ENCODE measurements around the gene SH3GLB2.
A peak's percentile ranks its signal among the peaks of the same experiment; 100 is the strongest.
"Not testable (repeated sequence)": the region's sequence is repeated elsewhere in the genome, so short reads cannot be mapped to it uniquely, and the experiment has no call there.

Gene SH3GLB2

DNA sequence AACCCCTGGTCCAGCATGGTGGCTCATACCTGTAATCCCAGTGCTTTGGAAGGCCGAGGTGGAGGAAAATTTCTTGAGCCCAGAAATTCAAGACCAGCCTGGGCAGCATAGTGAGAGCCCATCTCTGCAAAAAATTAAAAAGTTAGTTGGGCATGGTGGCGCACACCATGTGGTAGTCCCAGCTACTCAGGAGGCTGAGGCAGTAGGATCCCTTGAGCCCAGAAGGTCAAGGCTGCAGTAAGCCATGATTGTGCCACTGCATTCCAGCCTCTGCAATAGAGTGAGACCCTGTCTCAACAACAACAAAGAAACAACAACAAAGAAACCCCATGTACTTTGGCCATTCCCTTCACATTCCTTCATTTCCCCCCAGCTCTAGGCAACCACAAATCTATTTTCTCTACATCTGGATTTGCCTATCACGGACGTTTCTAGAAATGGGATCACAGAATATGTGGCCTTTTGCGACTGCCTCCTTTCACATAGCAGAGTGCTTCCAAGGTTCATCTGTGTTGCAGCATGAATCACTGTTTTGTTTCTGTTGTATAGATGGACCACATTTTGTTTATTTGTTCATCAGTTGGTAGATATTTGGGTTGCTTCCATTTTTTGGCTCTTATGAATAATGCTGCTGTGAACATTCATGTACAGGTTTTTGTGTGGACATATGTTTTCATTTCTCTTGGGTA lies 26.2 kb upstream of the SH3GLB2 start:
- DNase-seq (ENCODE audit: low read depth, low spot score) = no peak

DNA sequence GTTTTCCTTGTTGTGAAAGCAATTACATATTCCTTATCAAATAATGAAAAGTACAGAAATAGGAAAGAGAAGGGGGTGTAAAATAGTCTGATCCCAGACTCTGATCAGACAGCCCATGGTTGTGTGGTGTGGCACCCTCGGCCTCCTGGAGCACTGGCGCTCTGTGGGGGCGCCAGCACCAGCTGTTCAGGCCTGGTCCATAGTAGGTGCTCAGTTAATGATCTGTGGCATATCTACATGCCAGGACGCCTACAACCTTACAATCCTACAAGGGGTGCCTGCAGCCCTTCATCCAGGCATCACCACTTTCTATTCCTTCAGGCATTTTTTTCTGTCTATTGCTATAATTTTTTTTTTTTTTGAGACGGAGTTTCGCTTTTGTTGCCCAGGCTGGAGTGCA lies 24.9 kb upstream of the SH3GLB2 start:
- no peak for DNase-seq (ENCODE audit: low read depth, low spot score)

DNA sequence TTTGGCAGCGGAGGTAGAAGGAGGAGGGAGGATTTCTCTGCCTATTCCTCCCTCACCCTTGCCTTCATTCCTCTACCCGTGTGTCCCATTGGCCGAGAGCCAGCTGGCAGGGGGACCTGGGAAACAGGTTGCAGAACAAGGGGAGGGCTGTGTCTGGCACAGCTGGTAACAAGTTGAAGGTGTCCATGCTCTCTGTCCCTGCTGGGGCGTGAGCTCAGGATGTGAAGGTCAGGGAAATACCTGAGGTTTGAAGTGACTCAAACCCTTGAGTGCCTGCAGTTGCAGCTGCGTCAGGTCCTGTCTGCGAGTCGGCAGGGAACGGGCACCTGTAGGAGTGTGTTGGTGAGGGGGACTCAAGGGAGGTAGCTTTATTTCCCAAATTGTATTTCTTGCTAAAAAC lies 24.5 kb upstream of the SH3GLB2 start:
- no peak for DNase-seq (ENCODE audit: low read depth, low spot score)

DNA sequence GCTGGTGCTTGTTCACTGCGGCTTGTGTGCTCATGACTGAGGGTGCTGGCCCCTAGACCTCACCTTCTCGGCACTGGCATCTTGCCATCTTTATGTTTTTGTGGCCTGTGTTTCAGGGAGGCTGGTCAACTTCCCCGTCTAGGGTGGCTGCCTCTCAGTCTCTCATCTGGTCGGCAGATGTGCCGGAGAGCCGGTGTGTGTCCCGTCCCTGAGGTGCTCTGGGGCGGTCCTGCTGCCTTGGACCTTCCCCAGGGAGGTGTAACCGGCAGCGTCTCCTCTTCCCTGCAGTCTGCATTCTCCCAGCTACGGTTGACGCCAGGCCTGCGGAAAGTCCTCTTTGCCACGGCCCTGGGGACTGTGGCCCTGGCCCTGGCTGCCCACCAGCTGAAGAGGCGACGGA lies 13.9 kb upstream of the SH3GLB2 start:
- DNase-seq (ENCODE audit: low read depth, low spot score) = no peak

DNA sequence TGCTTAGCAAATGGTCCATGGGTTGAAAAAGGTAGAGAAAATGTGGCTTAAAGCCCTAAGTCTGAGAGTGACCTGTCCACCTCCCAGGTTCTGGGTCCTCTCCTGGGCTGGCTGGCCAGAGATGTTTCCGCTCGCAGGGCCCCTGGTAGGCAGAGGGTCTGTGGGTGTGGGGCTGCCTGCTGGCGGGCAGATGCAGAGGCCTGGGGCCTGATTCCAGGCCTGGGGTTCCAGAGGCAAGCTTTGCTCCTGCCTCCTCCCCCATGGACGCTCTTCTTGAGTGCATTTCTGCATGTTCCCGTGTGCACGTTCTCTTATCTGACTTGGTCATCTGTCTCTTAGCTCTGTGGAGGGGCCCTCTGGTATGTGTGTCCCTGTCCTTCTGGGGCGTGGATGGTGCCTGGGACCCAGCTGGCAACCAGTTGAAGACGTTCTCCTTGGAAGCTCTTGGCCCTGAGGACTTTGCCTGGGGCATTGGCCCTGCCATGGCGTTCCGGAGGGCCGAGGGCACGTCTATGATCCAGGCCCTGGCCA lies 12.0 kb upstream of the SH3GLB2 start:
- no peak for DNase-seq (ENCODE audit: low read depth, low spot score)

DNA sequence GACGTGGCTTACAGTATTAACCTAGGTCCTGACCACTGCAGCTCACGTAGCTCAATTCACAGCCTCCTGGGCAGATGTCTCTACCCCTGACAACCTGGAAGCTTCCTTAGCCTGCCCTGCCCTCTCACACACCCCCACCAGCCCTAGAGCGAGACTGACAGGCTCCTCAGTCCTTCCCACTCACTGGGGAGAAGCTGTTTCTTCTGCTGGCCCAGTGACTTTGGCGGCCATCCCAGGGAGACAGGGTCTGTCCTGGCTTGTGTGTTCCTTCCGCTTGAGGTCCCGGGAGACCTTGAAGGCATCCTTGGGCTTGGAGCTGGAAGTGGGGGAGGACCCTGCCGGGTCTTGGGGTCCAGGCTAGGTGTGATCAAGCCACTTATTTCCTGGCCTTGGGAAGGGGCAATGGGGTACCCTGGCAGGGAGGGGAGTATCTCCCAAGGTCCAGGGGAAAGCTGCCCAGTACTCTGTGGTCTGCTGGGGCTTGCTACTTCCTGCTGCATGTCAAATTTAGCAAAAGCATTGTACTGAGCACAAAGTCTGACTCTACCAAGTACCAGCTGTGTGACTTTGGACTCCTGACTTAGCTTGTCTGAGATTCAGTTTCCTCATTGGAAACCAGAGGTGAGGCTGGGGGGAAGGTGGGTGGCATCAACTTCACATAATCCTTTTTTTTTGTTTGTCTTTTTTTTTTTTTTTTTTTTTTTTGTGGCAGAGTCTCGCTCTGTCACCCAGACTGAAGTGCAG lies 10.2 kb upstream of the SH3GLB2 start:
- DNase-seq (ENCODE audit: low read depth, low spot score) = no peak

DNA sequence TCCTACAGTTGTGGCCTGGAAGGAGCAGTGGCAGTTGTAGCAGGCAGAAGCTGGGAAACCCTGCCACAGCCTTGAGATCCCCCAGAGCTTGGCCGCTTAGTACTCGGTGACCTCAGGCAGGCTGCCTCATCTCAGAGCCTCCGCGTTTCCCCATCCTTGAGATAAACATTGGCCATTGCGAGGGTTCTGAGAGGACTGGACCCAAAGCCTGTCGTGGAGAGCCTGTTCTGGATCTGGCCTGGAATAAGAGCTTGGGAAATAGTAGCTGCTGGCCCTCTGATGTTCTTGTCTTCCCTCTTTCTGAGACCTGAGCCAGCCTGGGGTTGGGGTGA lies 9.6 kb upstream of the SH3GLB2 start:
- no peak for DNase-seq (ENCODE audit: low read depth, low spot score)

DNA sequence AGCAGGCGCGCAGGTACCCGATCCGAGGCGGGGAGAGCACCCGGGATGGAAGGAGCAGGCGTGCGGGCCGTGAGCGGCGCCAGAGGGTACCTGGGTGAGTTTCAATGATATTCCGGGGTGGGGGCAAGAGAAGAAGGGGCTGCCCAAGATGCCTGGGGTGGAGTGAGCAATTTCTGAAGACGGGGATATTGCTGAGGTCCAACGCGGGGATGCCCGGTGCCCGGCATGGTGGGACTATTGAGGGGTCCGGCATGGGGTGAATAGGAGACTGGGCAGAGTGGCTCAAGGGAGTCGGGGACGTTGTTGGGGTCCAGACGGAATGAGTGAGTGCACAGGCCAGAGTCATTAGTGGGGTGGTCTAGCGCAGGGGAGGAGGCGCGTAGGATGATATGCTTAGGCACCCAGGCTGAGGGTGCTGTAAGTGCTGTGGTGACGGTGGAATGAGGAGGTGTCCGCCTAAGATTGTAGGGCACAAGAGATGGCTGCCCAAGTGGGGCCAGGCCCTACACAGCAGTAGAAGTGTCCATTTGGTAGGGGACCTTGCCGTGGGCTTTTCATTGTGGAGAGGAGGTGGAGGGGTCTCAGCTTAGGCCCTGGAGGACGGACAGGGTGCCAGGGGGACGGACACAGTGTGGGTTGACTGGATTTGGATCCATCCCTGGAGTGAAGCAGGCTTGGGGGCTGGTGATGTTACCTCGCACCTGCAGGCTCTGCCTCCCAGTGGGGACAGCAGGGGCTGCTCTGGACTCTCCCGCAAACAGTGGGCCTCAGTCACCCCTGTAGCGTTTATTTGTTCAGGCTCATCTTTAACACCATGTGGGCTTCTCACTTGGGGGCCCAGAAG lies 9.0 kb upstream of the SH3GLB2 start:
- no peak for DNase-seq (ENCODE audit: low read depth, low spot score)

DNA sequence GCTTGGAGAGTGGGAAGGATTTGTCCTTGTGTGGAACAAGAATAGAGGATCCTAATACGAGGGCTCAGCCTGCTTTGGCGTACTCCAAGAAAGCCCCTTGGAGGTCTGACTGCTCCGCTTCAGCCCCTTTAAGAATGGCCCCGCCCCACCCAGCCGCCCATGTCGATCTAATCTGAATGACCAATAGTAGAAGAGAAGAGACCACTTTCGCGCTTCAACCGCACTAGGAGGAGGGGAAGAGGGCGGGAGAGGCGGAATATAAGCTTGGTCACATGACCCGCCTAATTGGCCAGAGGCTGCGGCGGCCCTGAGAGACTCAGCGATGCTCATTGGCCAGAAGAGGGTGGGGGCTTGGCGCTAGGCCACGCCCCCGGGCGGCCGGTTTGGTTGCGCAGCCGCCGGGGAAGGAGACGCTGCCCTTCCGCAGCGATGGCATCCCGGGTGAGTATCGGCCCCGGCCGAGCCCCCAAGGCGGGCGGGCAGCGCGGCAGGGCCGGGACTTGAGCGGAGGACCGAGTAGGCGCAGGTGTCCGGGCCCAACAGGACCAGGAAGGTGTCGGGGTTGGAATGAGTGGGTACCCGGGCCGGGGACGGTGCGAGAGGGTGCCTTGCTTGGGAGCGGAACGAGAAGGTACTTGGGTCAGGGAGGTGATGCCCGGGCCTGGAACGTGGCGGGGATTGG lies 8.3 kb upstream of the SH3GLB2 start, which contains the start of gene MIGA2:
Gene MIGA2, plus strand, starts transcription at position 386 of the 682 bp plus-strand sequence. CDS start 3,969 bp downstream, outside the sequence.
- DNase-seq (ENCODE audit: low read depth, low spot score) = peak; percentile 100

DNA sequence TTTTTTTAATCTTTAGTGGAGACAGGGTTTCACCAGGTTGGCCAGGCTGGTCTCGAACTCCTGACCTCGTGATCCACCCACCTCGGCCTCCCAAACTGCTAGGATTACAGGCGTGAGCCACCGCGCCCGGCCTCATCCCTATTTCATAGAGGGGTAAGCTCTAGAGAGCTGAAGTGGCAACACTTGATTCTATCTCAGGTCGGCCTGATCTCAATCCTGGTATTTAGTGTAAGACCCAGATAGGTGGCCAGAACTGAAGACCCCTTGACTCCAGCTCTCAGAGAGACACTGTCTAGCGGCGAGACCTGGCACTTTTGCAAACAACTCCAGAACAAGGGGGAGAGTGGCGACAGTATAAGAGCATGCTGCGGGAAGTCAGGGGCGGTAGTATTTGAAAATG lies 7.7 kb upstream of the SH3GLB2 start:
- not testable (repeated sequence) for DNase-seq (ENCODE audit: low read depth, low spot score)

DNA sequence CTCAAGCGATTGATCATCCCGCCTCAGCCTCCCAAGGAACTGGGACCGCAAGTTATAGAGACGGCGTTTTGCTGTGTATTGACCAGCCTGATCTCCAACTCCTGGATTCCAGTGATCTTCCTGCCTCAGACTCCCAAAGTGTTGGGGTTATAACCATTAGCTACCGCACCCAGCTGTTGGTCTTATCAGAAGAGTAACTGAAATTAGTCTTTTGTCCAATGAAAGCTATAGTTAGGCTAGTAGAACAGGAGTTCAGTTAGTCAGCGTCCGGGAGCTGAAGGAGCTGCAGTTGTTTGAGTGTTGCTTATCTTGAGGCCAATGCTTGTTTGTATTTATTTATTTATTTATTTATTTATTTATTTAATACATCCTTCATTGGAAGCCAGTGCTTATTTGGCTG lies 5.1 kb upstream of the SH3GLB2 start:
- no peak for DNase-seq (ENCODE audit: low read depth, low spot score)

DNA sequence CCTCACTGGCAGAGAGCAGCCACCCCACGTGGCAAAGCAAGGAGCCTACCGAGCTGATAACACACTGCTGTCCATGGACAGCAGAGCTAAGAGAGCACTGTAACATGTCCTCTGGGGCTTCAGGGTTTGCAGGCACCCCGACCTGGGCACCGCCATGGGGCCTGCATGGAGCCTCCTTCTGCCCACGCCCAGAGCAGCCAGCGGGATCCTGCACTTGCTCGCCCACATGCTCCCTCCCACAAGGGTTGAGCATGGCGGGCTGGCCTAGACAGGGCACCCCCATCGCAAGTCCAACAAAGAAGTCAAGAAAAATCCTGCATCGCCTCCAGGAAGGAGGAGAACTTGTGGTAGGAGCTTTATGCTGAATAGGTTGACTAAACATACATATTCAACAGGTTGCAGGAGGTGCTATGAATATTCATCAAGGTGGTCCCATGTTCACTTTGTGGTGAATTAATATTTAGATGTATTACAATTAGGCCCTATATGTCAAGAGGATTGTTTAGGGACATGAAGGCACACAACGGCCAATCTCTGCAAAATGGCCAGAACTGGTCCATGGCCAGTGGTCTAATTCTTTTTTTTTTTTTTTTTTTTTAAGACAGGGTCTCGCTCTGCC lies 4.5 kb upstream of the SH3GLB2 start:
- DNase-seq (ENCODE audit: low read depth, low spot score) = no peak

DNA sequence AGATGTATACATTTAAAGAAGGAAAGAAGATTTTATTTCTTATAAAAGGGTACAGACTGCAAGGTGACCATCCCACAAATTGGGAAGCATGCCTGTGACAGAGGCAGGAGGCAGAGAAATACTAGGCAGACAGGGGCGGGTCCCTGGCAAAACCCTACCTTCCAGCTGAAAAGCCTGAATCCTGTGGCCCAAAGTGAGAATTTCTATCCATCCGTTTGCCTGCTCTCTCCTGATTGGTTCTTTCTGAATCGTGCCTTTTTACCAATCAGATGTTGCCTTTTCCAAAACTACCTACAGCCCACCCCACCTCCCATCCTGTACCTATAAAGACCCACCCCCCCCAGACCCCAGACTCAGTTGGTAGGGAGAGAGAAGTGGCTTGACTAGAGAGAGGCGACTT lies 3.4 kb upstream of the SH3GLB2 start:
- no peak for DNase-seq (ENCODE audit: low read depth, low spot score)

DNA sequence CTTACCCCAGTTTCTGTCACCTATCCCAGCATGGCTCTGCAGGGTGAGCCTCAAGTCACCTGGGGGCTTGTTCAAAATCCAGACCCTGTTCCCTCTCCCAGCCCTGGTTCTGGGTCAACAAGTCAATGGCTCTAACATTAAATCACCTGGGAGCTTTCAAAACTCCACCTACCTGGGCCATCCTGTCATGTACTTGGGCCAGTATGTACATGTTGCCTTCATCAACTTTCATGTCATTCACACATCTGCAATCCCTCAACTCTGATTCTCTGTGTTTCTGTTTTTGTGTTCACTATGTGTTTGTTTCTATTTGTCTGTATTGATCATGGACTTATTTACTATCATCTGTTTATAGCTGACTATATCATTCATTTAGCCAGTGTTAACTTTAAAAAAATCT lies 2.1 kb upstream of the SH3GLB2 start:
- no peak for DNase-seq (ENCODE audit: low read depth, low spot score)

DNA sequence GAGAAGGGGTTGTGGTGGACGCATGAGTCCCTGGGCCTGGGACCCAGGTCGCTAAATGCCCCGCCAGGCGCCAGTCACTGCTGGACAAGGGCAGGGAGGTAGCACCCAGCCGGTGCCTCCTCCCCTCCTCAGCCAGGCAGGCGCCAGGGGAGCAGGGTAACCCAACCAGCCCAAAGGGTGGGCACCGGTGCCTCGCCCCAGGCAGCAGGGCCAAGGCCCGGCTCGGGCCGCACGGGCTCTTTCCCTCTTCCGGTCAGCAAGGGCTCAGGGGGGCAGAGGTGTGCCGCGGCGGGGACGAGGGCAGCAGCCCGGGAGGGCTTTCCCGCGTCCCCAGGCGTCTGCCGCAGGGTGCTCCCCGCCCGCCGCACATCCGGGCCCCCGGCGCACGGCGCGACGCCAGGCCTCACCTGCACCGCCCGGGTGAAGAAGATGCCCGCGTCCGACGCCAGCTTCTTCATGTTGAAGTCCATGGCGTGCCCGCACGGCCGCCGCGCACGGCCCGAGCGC lies 393 bp downstream of the SH3GLB2 start:
- peak; percentile 61 for DNase-seq (ENCODE audit: low read depth, low spot score)

DNA sequence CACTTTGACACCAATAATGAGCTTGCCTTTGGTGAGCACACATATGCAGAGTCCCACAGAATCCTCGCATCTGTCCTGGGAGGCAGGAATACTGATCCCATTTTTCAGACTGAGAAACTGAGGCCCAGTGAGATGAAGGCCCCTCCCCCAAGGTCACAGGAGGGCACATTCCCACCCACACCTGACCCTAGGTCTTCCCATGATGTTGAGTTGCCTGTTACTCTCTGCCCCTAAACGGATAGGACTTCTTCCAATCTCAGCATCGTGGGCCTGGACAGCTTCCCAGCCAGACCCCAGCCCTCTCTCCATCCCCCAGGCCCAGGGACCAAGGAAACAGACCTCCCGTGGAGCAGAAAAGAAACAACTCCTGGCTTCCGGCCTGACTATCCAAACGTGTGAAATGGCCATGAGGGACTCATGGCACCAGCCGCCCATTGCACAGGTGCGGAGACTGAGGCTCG lies 877 bp downstream of the SH3GLB2 start:
- DNase-seq (ENCODE audit: low read depth, low spot score) = peak; percentile 60

DNA sequence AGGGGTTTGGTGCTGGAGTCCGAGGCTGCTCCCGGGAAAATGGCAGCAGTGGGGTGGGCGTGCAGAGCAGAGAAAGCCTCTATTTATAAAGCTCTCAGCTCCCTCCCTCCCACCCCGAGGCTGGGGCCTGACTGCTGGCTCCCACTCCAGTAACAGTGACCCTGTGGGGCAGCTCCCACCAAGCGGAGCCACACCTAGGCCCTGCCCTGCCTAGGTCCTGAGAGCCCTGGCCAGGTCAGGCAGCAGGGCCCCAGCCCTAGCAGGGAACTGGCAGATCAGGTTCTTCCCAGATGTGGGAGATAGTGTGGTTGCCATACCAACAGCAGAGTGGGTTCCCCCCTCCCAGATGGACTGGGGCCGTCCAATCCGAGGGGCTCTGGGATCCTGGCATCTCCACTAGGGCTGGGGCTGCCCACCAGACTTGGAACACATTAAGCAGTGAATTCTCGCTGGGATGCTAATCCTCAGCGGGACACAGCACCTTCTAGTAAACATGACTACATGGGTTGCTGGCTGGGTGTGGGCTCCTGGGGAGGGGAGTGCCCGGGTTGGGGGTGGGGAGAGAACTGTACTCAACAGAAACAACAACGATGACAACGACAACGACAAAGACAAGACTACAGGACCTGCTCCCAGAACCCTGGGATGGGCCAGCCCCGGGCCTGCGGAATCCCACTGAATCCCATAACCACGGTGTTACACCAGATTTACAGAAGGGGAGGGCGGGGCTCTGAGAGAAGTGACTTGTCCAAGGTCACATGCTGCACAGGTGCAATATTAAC lies 1.5 kb downstream of the SH3GLB2 start:
- DNase-seq (ENCODE audit: low read depth, low spot score) = peak; percentile 92

DNA sequence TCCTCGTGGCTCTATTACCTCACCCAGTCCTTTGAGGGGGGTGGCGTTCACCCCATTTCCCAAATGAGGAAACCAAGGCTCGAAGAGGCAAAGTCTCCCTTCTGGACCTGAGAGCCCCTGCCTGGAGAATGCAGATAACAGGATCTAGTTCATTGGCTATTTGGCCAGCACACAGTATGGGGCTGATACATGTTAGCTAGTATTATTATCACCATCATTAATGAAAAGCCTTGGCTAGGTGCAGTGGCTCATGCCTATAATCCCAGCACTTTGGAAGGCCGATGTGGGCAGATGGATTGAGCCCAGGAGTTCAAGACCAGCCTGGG lies 4.3 kb downstream of the SH3GLB2 start:
- DNase-seq (ENCODE audit: low read depth, low spot score) = no peak

DNA sequence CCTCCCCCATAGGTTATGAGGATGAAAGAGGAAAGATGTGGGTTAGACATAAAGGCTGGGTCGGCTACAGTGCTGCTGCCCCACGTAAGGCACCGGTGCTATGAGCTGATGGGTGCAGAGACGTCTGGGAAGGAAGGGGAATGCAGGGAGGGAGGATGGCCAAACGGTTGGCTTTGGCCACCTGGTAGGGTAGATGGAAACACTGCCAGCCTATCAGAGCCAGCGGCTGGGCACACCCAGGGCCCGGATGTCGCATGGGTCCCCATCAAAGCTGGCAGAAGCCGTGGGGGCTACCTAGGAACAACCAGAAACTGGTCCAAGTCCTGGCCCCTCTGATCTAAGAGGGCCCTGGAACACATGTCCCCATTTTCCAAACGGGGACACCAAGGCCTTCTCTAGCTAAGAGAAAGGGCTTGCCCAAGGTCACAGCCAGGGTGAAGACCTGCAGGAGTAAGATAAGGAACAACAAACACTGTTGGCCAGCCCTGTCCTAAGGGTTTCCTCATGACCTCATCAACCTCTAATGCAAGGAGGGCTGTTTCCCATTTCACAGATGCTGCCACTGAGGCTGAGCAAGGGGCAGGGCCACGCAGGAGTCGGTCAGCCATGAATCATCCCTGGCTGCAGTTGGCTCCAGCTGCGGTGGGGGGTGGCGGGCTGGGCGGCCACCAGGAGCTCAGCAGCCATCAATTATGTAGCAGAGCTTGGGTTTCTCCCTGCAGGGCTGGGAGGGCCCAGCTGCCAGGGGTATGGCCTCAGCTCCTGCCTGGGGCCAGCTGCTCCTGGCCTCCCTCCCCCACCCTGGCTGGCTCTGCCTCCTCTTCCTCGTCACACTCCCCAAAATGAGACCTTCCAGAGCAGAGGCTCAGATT lies 4.9 kb downstream of the SH3GLB2 start:
- DNase-seq (ENCODE audit: low read depth, low spot score) = peak; percentile 94
